Liver (tissue), 9 donors: ENCODE data around the gene NEK8. TPM values are rescaled to one million over a fixed set of nuclear protein-coding genes. Genes with fewer than 3 reads are reported as not detected.

ENCODE experiments used
- DNase-seq: peaks from one replicate; pipeline ENCODE4 v3.0.0-alpha.2; 2017; ENCODE audit warnings: low spot score
- H3K27ac ChIP-seq, 2 donors: one replicate each; pipeline ENCODE4 v1.7.0; 2013; ENCODE audit warnings: inconsistent platforms in 2 of 2, low read length in 2 of 2, control low read depth in 1 of 2, low read depth in 1 of 2, mild to moderate bottlenecking in 1 of 2
- H3K27me3 ChIP-seq, 4 donors: one replicate each; pipeline versions ENCODE4 v1.6.1 to v1.7.0; 2013; ENCODE audit warnings: low read length in 3 of 4, inconsistent platforms in 1 of 4, mild to moderate bottlenecking in 1 of 4, moderate library complexity in 1 of 4; ENCODE audit not compliant: control insufficient read depth in 4 of 4, insufficient read depth in 4 of 4
- H3K36me3 ChIP-seq, 4 donors: one replicate each; pipeline versions ENCODE4 v1.6.1 to v1.7.0; 2013; ENCODE audit warnings: low read length in 3 of 4, mild to moderate bottlenecking in 3 of 4, low read depth in 1 of 4, moderate library complexity in 1 of 4; ENCODE audit not compliant: control insufficient read depth in 4 of 4, insufficient read depth in 3 of 4
- H3K4me1 ChIP-seq, 4 donors: one replicate each; pipeline versions ENCODE4 v1.6.1 to v1.7.0; 2013; ENCODE audit warnings: low read length in 3 of 4, mild to moderate bottlenecking in 3 of 4, moderate library complexity in 1 of 4; ENCODE audit not compliant: control insufficient read depth in 4 of 4, insufficient read depth in 4 of 4
- H3K4me3 ChIP-seq, 3 donors: one replicate each; pipeline versions ENCODE4 v1.6.1 to v1.7.0; 2013; ENCODE audit warnings: low read length in 3 of 3, control low read depth in 1 of 3, low read depth in 1 of 3, mild to moderate bottlenecking in 1 of 3
- H3K9ac ChIP-seq, 2 donors: one replicate each; pipeline ENCODE4 v1.7.0; 2013; ENCODE audit warnings: low read length in 2 of 2, mild to moderate bottlenecking in 2 of 2, moderate library complexity in 2 of 2, control low read depth in 1 of 2, low read depth in 1 of 2
- H3K9me3 ChIP-seq, 4 donors: one replicate each; pipeline versions ENCODE4 v1.6.1 to v1.7.0; 2013; ENCODE audit warnings: low read length in 3 of 4; ENCODE audit not compliant: control insufficient read depth in 4 of 4
- ATF3 ChIP-seq: IDR thresholded peaks from 2 replicates; pipeline ENCODE4 v1.6.1; 2016; ENCODE audit warnings: antibody characterized with exemption
- CTCF ChIP-seq: fragments of 150-350 bp; IDR thresholded peaks from 2 replicates; pipeline ENCODE4 v1.5.1; 2017; ENCODE audit warnings: improper control_type of control experiment, low read depth, low read length; ENCODE audit not compliant: missing input control
- EGR1 ChIP-seq, 2 donors: IDR thresholded peaks; 2 replicates each; pipeline ENCODE4 v1.6.1; 2016 to 2018; ENCODE audit warnings: antibody characterized with exemption in 2 of 2, low read depth in 2 of 2
- FOXA1 ChIP-seq: IDR thresholded peaks from 2 replicates; pipeline ENCODE4 v1.6.1; 2016; ENCODE audit warnings: antibody characterized with exemption
- HNF4A ChIP-seq, 2 donors: conservative IDR thresholded peaks; 2 replicates each; pipeline ENCODE4 v1.6.1; 2016; ENCODE audit warnings: antibody characterized with exemption in 2 of 2, mild to moderate bottlenecking in 2 of 2
- MAX ChIP-seq: IDR thresholded peaks from 2 replicates; pipeline ENCODE4 v1.6.1; 2016; ENCODE audit warnings: antibody characterized with exemption
- NR2F2 ChIP-seq: IDR thresholded peaks from 2 replicates; pipeline ENCODE4 v1.6.1; 2016; ENCODE audit warnings: antibody characterized with exemption
- REST ChIP-seq: IDR thresholded peaks from 2 replicates; pipeline ENCODE4 v1.6.1; 2016; ENCODE audit warnings: antibody characterized with exemption, mild to moderate bottlenecking
- RXRA ChIP-seq, 2 donors: IDR thresholded peaks; 2 replicates each; pipeline ENCODE4 v1.6.1; 2017 to 2018; ENCODE audit warnings: antibody characterized with exemption in 2 of 2, mild to moderate bottlenecking in 1 of 2
- TAF1 ChIP-seq: conservative IDR thresholded peaks from 2 replicates; pipeline ENCODE4 v1.6.1; 2016; ENCODE audit warnings: antibody characterized with exemption, mild to moderate bottlenecking
- YY1 ChIP-seq: IDR thresholded peaks from 2 replicates; pipeline ENCODE4 v1.6.1; 2016; ENCODE audit warnings: antibody characterized with exemption, mild to moderate bottlenecking
- ZBTB33 ChIP-seq: IDR thresholded peaks from 2 replicates; pipeline ENCODE4 v1.6.1; 2016; ENCODE audit warnings: antibody characterized with exemption
- WGBS: extraction: QIAGEN DNeasy Blood & Tissue Kit; methylation state at CpG from one replicate; pipeline ENCODE4 v1.1.7; 2013; 5-methylcytosine and 5-hydroxymethylcytosine counted together
- polyA plus RNA-seq, 2 donors: library from polyadenylated mRNA; stranded (reverse) in 1 of 2; unstranded in 1 of 2; fragments of 200-250 nt in 1 of 2; fragments of >200 nt in 1 of 2; fragmentation: Nextera tagmentation in 1 of 2; extraction: Ambion mirVana in 1 of 2; gene quantifications; one replicate each; pipeline versions ENCODE4 v1.2.1 to v1.2.3, GENCODE V29; 2013 to 2015
- total RNA-seq, 2 donors: library from RNA; depleted of rRNA; stranded (reverse); fragments of >200 nt; gene quantifications; one replicate each; pipeline ENCODE4 v1.2.3, GENCODE V29; 2014
- donor health status: healthy.
- donor health status: healthy.
- donor health status: healthy.
- donor health status: healthy.
- donor health status: healthy.

The NEK8 gene
- total and polyA plus RNA-seq, 4 donors: 1.7 to 7.8 (median 4.5) TPM

- Histone ChIP-seq H3K4me1 (peaks cover 2 to 23% (median 11%) of the 10 kb centered on the region in 4 donors), H3K9me3 (no peaks in the 10 kb centered on the region), H3K27me3 (no peaks in the 10 kb centered on the region), H3K27ac (no peak overlapping the region), H3K36me3 (no peaks in the 10 kb centered on the region), H3K9ac (no peak overlapping the region), H3K4me3 (no peak overlapping the region)
- DNase-seq: no peak
- WGBS: 96% methylated on average over 2 of the region's 2 CpGs
- TF ChIP-seq RXRA (IDR thresholded peaks at IDR 0.05): no peak
- no peak for TF ChIP-seq MAX
- no peak for TF ChIP-seq ATF3
- TF ChIP-seq EGR1 (IDR thresholded peaks at IDR 0.05; ENCODE audit: low read depth in 2 of 2): no peak
Observed at GRCh38 chr17:28715217-28715616, 13.4 kb upstream of the NEK8 start.

GRCh38 chr17:28716740-28717577 lies 11.6 kb upstream of the NEK8 start:
- 26% methylated on average over 63 of the region's 63 CpGs for WGBS
- peaks cover 7 to 27% (median 17%) of the 10 kb centered on the region in 4 donors for H3K4me1 ChIP-seq

More at GRCh38 chr17:28716740-28717577, 11.6 kb upstream of the NEK8 start:
- TF ChIP-seq CTCF (no peak), FOXA1 (no peak), HNF4A (conservative IDR thresholded peaks at IDR 0.05) (no peak), NR2F2 (no peak), YY1 (no peak), RXRA (IDR thresholded peaks at IDR 0.05) (no peak), TAF1 (no peak), MAX (no peak), EGR1 (IDR thresholded peaks at IDR 0.05; ENCODE audit: low read depth in 2 of 2) (no peak), ZBTB33 (no peak), REST (no peak)
- no peaks in the 10 kb centered on the region for H3K27me3 ChIP-seq
- peak overlapping the region in 1 of 3 donors; percentile 36 for H3K4me3 ChIP-seq
- H3K9ac ChIP-seq: peak overlapping the region in 1 of 2 donors; percentile 8
- H3K36me3 ChIP-seq: peaks cover 0 to 5% (median 1%) of the 10 kb centered on the region in 4 donors
- H3K27ac ChIP-seq: peak overlapping the region; percentile 60 to 70
- H3K9me3 ChIP-seq: no peaks in the 10 kb centered on the region
- DNase-seq: no peak
